Activated CD4-positive, alpha-beta T cell treated with anti-CD3 and anti-CD28 coated beads, Interleukin-2, Interleukin-4, amounts not matched to agents 100 ng/mL and 50 ng/mL, durations not matched to agents 16 hours and 8 hours (primary cell): ENCODE results near the gene LRRC32.

Source experiments
- DNase-seq: peaks from one replicate; pipeline ENCODE4 v3.0.0-alpha.2; 2020; ENCODE audit warnings: low spot score

Gene LRRC32

DNA sequence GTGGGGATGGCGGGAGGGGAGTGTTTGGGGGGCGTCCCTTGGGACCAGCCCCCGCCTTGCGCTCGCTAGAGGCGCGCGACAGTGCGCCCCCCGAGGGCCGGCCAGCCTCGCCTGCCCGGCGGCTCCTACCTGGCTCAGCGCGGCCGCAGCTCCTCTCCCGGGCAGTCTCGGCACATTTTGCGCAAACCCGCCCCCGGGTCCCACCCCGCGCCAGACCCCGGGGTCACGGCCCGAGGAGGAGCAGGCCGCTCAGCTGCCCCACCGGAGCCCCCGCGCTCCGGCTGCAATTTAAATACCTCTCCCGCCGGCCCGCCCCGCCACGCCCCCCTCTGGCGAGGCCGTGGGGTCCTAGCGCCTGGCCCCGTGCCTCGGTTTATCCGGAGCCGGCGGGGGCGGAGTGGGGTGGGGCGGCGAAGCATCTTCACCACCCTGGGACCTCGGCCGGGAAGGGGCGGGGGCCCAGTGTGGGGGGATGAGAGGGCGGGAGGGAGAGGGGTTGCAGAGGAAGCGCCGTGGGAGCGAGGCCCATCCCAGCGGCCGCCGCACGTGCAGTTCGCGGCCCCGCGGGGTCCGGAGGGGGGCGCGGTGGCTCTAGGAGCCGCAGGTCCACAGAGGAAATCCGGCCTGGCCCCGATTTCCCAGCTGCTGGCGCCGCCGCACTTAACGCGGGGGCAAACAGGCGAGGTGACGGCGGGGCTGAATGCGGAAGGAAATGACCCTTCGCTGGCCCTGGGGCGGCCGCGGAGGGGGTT, at the start of gene LRRC32:
Gene LRRC32, minus strand, starts transcription at position 263 of the 752 bp plus-strand sequence. CDS start 4,793 bp downstream, outside the sequence.
- no peak for DNase-seq

DNA sequence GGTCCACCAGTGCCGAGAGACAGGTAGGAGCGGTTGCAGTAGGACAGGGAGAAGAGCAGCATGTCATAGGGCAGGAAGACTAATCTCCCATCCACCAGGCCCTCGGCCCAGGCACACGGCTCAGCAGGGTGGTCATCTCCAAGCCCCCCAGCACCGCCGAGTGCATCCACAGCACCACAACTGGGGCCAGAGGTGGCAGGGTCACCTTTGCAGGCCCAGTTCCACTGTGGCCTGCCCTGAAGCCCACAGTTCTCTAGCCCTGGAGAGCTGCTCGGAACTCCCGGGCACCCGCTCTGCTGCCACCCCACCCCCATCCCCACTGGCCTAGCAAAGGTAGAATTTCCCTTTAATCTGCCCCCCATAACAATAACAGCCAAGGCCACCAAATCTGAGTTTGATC, 49.1 kb upstream of the LRRC32 start:
- no peak for DNase-seq

- DNase-seq = no peak
Observed at GRCh38 chr11:76719281-76719680, 48.7 kb upstream of the LRRC32 start.

DNA sequence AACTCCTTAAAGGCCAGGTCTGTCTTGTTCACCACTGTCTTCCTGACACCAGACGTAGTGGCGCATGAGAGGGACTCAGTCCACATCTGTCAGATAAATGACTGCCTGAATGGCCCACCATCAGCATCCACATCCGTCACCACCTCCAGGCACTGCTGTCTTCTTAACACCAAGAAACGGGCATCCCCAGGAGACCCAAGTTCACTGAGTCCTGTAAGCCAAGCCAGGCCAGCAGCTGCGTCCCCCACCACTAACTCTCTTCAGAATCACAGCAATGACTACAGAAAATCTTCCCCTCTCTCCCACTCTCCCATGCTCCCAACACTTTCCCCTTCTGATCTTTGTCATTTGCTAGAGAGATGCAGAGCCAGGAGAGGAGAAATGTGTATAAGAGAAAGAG, 47.3 kb upstream of the LRRC32 start:
- no peak for DNase-seq

- DNase-seq = no peak
Observed at GRCh38 chr11:76717369-76717768, 46.8 kb upstream of the LRRC32 start.

- DNase-seq = no peak
Observed at GRCh38 chr11:76716268-76716667, 45.7 kb upstream of the LRRC32 start.

- DNase-seq = no peak
Observed at GRCh38 chr11:76714493-76714892, 43.9 kb upstream of the LRRC32 start.

DNA sequence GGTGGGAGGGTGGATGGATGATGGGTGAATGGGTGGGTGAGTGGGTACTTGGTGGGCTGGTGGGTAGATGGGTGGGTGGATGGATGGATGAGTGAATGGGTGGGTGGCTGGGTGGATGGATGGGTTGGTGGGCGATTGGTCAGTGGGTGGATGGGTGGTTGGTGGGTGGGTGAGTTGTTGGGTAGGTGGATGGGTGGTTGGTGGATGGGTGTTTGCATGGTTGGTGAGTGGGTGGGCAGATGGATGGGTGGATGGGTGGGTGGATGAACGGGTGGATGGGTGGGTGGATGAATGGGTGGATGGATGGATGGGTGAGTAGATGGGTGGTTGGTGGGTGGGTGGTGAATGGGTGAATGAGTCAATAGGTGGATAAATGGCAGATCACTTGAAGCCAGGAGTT, 43.0 kb upstream of the LRRC32 start:
- DNase-seq = no peak

GRCh38 chr11:76712125-76712524, 41.6 kb upstream of the LRRC32 start:
- DNase-seq = no peak

- DNase-seq = no peak
Observed at GRCh38 chr11:76709756-76710155, 39.2 kb upstream of the LRRC32 start.

- no peak for DNase-seq
Observed at GRCh38 chr11:76708972-76709660, 38.6 kb upstream of the LRRC32 start.

- DNase-seq = no peak
Observed at GRCh38 chr11:76707293-76707825, 36.8 kb upstream of the LRRC32 start.

GRCh38 chr11:76706667-76707066, 36.1 kb upstream of the LRRC32 start:
- no peak for DNase-seq

DNA sequence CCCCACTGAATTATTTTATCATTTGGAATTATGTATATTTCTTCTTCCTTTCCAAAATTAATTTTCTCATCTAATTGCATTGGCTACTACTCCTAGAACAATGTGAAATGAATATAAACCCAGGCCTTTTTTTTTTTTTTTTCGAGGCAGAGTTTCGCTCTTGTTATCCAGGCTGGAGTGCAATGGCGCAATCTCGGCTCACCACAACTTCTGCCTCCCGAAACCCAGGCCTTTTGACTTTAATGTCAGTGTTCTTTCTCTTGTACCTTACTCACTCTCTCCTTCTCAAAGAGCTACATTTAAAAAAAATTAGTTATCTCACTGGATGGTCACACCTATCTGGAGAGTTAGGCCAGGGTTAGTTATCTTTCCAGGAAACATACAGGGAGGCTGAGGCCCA, 35.3 kb upstream of the LRRC32 start:
- no peak for DNase-seq

DNA sequence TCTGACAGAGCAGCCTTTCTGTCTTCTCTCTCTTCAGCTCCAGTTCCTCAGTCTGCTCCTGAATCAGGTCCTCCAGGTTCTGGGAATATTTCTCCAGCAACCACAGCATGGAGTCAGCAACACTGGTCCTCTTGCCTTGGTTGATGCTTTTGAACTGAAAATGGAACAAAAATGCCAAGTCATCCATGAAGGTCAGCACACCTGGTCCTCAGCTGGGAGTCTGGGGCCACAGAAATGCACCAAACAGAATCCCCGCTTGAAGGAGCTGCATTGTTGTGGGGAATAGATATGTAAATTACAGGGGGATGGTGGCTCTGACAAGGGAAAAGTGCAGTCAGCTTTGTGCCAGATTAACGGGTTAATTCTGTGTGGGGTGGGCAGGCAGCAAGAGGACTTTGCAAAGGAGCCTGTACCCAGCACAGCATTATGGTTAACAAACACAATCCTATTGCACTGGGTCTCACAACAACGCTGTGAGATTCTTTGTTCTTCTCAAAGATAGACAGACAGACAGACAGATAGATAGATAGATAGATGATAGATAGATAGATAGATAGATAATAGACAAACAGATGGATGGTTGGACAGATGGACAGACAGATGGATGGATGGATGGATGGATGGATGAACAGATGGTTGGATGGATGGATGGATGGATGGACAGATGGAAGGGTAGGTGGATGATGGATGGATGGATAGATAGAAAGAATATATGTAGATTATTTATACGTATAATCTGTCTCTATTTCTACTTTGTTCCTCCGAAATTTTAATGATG, 33.8 kb upstream of the LRRC32 start:
- no peak for DNase-seq

DNA sequence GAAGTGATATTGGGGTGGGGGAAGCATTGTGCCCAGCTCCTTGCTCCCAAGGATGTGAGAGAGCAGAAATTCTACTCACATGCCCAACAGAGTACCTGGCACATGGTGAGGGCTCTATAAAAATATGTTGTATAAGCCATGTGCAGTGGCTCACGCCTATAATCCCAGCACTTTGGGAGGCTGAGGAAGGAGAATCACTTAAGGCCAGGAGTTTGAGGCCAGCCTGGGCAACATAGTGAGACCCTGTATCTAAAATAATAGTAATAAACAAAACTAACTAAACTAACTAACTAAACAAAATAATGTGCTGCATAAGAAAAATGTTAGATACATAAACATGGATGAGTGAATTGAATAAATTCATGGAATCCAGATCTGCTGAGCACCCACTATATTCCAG, 33.2 kb upstream of the LRRC32 start:
- DNase-seq = no peak

DNA sequence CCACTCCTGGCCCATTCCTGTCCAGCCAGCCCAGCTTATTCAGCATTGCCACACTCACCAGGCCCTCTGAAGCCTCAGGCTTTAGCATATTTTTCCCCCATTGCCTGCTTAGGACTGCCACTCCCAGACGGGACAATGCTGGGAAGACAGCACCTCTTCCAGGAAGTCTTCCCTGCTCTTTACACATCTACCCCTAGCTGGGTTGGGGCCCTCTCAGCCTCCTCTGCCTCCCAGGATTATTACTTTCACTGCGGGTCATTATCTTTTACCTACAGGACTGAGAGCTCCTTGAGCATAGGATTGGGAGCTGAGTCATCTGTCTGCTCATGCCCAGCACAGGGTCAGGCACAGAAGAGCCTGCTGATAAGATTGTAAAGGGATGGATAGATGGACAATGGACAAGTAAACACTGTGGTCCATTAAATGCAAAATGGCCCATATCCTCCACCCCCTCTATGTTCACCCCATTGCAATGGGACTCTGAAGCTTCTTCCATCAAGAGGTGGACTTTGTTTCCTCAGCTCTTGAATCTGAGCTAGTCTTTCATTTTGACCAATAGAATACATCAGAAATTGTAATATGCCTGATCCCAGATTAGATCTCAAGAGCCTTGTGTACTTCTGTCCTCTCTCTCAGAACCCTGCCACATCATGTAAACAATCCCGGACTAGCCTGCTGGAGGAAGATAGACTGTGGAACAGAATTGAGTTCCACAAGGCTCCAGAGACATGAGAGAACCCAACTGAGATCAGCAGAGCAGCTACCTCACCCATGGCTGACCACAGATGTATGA, 32.0 kb upstream of the LRRC32 start:
- DNase-seq = no peak

DNA sequence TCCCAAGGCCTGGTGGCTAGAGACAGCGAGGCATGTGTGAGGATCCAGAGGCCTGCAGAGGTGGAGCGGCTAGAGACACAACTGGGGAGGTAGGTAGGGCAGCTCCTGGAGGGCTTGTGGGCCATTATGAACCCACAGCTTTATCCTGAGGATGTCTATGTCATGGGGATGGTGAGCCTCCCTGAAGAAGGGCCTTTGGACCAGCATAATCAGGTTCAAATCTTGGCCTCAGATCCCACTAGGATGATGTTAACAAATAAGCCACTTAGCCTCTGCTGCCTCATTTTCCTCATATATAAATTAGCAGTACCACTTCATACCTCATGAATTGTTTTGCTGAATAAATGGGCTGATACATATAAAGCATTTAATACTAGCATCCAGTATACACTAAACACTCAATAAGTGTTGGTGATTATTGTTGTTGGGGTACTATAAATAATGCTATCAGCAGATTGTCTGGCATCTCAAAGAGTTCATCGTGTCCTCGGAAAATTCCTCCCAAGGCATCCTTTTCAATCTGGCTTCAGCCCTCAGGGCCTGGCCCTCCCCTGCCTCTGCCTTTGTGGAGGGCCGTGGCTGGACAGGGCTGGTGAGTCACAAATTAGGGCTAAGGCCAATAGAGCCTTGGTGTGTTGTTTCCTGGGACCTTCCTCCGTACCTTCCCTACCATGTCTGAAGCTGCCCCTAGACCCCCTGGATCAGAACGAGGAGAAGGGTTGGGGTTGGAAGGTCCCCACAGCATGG, 30.9 kb upstream of the LRRC32 start:
- DNase-seq = no peak

- no peak for DNase-seq
Observed at GRCh38 chr11:76700177-76701100, 29.9 kb upstream of the LRRC32 start.
